Mesendoderm (in vitro differentiated cells): Measurements from ENCODE around the gene SFXN2.
A peak's percentile ranks its signal among the peaks of the same experiment; 100 is the strongest.

Source experiments
- DNase-seq: peaks from one replicate; pipeline ENCODE4 v3.0.0; 2013
- H2AK5ac ChIP-seq: 2 replicates; pipeline ENCODE4 v1.6.1; 2013; ENCODE audit warnings: low read length, inconsistent platforms
- H2BK120ac ChIP-seq: 2 replicates; pipeline ENCODE4 v1.6.1; 2013; ENCODE audit warnings: low read depth, mild to moderate bottlenecking, low read length, moderate library complexity, mixed read lengths
- H2BK15ac ChIP-seq: replicated peaks from 2 replicates; pipeline ENCODE4 v1.6.1; 2013; ENCODE audit warnings: low read depth, mild to moderate bottlenecking, moderate library complexity
- H2BK5ac ChIP-seq: 2 replicates; pipeline ENCODE4 v1.6.1; 2013; ENCODE audit warnings: low read length, inconsistent platforms
- H3K18ac ChIP-seq: 2 replicates; pipeline ENCODE4 v1.6.1; 2013; ENCODE audit warnings: mild to moderate bottlenecking, low read length, mixed read lengths
- H3K23ac ChIP-seq: one replicate; pipeline ENCODE4 v1.6.1; 2013; ENCODE audit warnings: low read length
- H3K27ac ChIP-seq: 2 replicates; pipeline ENCODE4 v1.5.1; 2013; ENCODE audit warnings: low read depth, mild to moderate bottlenecking, inconsistent platforms, low read length, moderate library complexity
- H3K27me3 ChIP-seq: 2 replicates; pipeline ENCODE4 v1.6.1; 2013; ENCODE audit warnings: low read length, control low read depth, mild to moderate bottlenecking, inconsistent platforms; ENCODE audit not compliant: insufficient read depth, poor library complexity
- H3K36me3 ChIP-seq: 2 replicates; pipeline ENCODE4 v1.6.1; 2013; ENCODE audit warnings: low read length, inconsistent platforms; ENCODE audit not compliant: control insufficient read depth, insufficient read depth
- H3K4ac ChIP-seq: one replicate; pipeline ENCODE4 v1.6.1; 2013; ENCODE audit warnings: low read depth, mild to moderate bottlenecking, low read length, moderate library complexity
- H3K4me1 ChIP-seq: 2 replicates; pipeline ENCODE4 v1.6.1; 2013; ENCODE audit warnings: low read depth, low read length, inconsistent platforms; ENCODE audit not compliant: control insufficient read depth
- H3K4me2 ChIP-seq: 2 replicates; pipeline ENCODE4 v1.6.1; 2013; ENCODE audit warnings: low read length
- H3K4me3 ChIP-seq: 2 replicates; pipeline ENCODE4 v1.5.1; 2013; ENCODE audit warnings: mild to moderate bottlenecking, low read length
- H3K56ac ChIP-seq: one replicate; pipeline ENCODE4 v1.6.1; 2013; ENCODE audit warnings: low read length
- H3K79me1 ChIP-seq: 2 replicates; pipeline ENCODE4 v1.6.1; 2013; ENCODE audit warnings: low read length, inconsistent platforms
- H3K79me2 ChIP-seq: 2 replicates; pipeline ENCODE4 v1.6.1; 2013; ENCODE audit warnings: mild to moderate bottlenecking, low read length; ENCODE audit not compliant: control insufficient read depth, insufficient read depth
- H3K9ac ChIP-seq: 2 replicates; pipeline ENCODE4 v1.6.1; 2013; ENCODE audit warnings: low read length, inconsistent platforms
- H4K5ac ChIP-seq: one replicate; pipeline ENCODE4 v1.6.1; 2013; ENCODE audit warnings: low read length
- H4K8ac ChIP-seq: one replicate; pipeline ENCODE4 v1.6.1; 2013; ENCODE audit warnings: low read depth, mild to moderate bottlenecking, control low read depth, low read length, moderate library complexity
- WGBS: extraction: QIAGEN DNeasy Blood & Tissue Kit; methylation state at CpG from one replicate; pipeline ENCODE4 v1.1.7; 2013; ENCODE audit warnings: low lambda C conversion rate, missing lambda C conversion rate; ENCODE audit not compliant: insufficient coverage; ENCODE audit errors: extremely low coverage; 5-methylcytosine and 5-hydroxymethylcytosine counted together

SFXN2 gene

DNA sequence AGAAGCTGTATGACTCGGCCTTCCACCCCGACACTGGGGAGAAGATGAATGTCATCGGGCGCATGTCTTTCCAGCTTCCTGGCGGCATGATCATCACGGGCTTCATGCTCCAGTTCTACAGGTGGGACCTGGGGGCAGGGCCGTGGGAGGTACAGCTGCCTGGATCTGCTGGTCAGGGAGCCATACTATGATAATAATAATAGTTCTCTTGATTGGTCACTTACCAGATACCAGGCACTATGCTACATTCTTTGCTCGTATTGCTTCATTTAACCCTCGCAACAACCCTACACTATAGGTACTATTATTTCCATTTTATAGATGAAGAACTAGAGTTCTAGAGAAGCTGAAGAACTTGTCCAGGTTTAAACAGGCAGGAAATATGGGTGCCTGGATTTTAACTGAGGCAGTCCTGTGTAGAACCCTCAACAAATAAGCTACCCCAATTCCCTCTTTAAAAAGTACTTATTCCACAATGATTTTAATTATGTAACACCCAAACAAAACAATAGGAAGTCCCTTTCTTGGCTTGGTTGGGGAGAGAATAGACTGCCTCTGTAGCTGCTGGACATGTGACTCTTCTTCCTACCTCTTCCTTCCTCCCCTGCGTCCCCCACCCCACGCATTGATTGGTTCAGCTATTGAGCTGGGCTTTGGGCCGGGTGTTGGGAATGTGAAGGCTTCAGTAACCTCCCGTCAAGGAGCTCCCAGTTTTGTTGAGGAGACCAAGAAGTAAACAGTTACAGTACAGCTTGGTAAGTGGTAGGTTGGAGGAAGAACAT, 12.8 kb downstream of the SFXN2 start:
- no peak overlapping the region for H2AK5ac ChIP-seq
- no peak overlapping the region for H4K5ac ChIP-seq
- peaks cover 4% of the 10 kb centered on the region for H3K36me3 ChIP-seq
- no peak overlapping the region for H3K27ac ChIP-seq
- H3K4me3 ChIP-seq: no peak overlapping the region
- no peaks in the 10 kb centered on the region for H3K4me1 ChIP-seq
- no peak overlapping the region for H3K4ac ChIP-seq
- H3K79me2 ChIP-seq: no peaks in the 10 kb centered on the region
- no peak overlapping the region for H3K23ac ChIP-seq
- H2BK5ac ChIP-seq: no peak overlapping the region
- H3K9ac ChIP-seq: no peak overlapping the region
- no peak overlapping the region for H3K4me2 ChIP-seq
- no peak overlapping the region for H3K56ac ChIP-seq
- DNase-seq: no peak
- H2BK120ac ChIP-seq: no peak overlapping the region
- H3K18ac ChIP-seq: no peak overlapping the region
- no peak overlapping the region for H4K8ac ChIP-seq
- no peaks in the 10 kb centered on the region for H3K27me3 ChIP-seq
- H3K79me1 ChIP-seq: peaks cover 2% of the 10 kb centered on the region
- no peak overlapping the region for H2BK15ac ChIP-seq
- no CpG with 5 or more reads among the region's 13 CpGs for WGBS

DNA sequence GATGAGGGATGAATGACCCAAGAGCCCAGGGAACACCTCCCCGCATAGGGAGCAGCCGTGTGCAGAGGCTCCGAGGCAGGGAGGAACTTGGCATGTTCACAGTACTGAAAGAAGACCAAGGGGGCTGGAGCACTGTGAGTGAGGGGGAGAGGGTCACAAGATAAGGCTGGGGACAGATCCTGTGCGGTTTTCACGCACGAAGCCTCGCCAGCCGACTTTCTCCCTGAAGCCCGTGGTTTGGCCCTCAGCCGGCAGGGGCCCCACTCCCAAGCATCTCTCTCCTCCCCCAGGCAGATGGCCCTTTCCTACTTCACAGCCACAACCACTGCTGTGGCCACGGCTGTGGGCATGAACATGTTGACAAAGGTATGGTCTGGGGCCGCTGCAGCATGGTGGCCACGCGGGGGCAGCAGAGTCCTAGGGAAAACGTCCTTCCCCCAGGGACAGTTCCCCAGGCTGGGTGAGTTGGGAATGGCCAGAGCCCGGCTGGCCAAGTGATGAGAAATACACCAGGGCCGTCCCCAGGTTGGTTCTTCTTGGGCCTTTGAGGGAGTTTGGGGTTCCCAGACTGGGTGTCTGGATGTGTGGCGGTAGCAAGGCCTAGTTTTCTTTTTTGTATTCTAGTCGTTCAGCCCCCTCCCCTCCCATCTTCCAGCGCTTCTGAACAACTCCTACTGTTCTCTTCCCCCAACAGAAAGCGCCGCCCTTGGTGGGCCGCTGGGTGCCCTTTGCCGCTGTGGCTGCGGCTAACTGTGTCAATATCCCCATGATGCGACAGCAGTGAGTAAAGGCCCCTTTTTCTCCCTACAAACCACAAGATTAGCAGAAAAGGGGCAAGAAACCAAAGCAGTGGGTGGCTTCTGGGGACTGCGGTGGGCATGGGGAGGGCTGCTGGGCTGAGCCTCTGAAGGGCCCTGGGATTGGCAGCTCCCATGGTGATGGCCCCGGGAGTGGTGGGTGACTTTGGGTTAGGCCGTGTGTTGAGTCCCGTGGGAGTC, 14.9 kb downstream of the SFXN2 start:
- H3K36me3 ChIP-seq: peaks cover 2% of the 10 kb centered on the region
- H3K79me2 ChIP-seq: no peaks in the 10 kb centered on the region
- H2BK15ac ChIP-seq: no peak overlapping the region
- no peak overlapping the region for H2BK120ac ChIP-seq
- no peaks in the 10 kb centered on the region for H3K79me1 ChIP-seq
- H4K5ac ChIP-seq: no peak overlapping the region
- H4K8ac ChIP-seq: no peak overlapping the region
- DNase-seq: peak; percentile 86
- H3K4me2 ChIP-seq: no peak overlapping the region
- H2AK5ac ChIP-seq: no peak overlapping the region
- no peak overlapping the region for H3K56ac ChIP-seq
- no peak overlapping the region for H3K27ac ChIP-seq
- no peak overlapping the region for H3K4ac ChIP-seq
- WGBS: no CpG with 5 or more reads among the region's 30 CpGs
- no peaks in the 10 kb centered on the region for H3K4me1 ChIP-seq
- no peak overlapping the region for H3K4me3 ChIP-seq
- no peak overlapping the region for H3K18ac ChIP-seq
- no peak overlapping the region for H2BK5ac ChIP-seq
- no peak overlapping the region for H3K23ac ChIP-seq
- H3K9ac ChIP-seq: no peak overlapping the region
- H3K27me3 ChIP-seq: no peaks in the 10 kb centered on the region

DNA sequence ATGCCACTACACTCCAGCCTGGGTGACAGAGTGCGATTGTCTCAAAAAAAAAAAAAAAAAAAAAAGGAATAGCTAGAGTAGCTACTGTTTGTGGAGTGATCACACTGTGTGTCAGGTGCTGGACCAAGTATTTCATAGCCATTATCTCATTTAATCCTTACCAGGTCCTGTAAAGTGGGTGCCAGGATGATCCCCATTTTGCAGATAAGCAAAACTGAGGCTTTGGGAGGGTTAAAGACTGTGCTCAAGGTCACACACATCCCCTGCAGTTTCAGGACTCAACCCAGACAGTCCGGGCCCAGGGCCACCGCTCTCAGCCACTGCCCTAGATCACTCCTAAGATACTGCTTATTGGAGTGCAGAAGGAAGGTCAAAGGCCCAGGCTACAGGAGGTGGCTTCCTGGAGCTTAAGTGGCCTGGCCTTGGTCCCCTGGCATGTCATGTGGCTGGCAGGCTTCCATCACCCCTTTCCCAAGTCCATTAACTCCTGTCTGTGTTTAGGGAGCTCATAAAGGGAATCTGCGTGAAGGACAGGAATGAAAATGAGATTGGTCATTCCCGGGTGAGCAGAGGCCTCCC, 16.9 kb downstream of the SFXN2 start:
- no peak overlapping the region for H3K4me3 ChIP-seq
- H3K4me1 ChIP-seq: peaks cover 2% of the 10 kb centered on the region
- H2BK5ac ChIP-seq: no peak overlapping the region
- H2BK15ac ChIP-seq: no peak overlapping the region
- no peak overlapping the region for H3K4ac ChIP-seq
- no peaks in the 10 kb centered on the region for H3K27me3 ChIP-seq
- no peaks in the 10 kb centered on the region for H3K79me2 ChIP-seq
- H4K5ac ChIP-seq: no peak overlapping the region
- H3K23ac ChIP-seq: no peak overlapping the region
- peaks cover 2% of the 10 kb centered on the region for H3K36me3 ChIP-seq
- no peak overlapping the region for H3K27ac ChIP-seq
- no CpG with 5 or more reads among the region's 5 CpGs for WGBS
- H3K9ac ChIP-seq: no peak overlapping the region
- no peak overlapping the region for H3K4me2 ChIP-seq
- H3K79me1 ChIP-seq: no peaks in the 10 kb centered on the region
- no peak overlapping the region for H3K56ac ChIP-seq
- H4K8ac ChIP-seq: no peak overlapping the region
- no peak overlapping the region for H3K18ac ChIP-seq
- no peak overlapping the region for H2BK120ac ChIP-seq
- DNase-seq: no peak
- H2AK5ac ChIP-seq: no peak overlapping the region

DNA sequence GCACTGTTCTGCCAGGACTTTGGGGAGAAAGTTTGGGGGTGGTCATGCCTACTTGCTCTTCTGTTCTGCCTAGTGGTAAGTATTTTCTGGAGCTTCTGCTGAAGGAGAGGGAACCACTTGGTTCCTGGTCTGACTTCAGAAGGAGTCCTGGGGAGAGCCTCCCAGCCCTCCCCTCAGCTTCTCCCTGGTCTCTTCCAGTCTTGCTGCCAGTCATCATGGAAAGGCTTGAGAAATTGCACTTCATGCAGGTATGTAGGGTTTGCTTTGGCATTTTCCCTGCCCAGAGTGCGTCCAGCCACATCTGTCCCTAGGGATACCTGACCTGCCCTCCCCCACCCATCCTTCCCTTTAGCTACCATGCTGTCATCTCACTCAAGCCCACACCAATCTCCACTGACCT, 18.2 kb downstream of the SFXN2 start:
- Histone ChIP-seq H3K9ac (no peak overlapping the region), H3K4me3 (no peak overlapping the region), H3K27me3 (no peaks in the 10 kb centered on the region), H2BK5ac (no peak overlapping the region), H3K56ac (no peak overlapping the region), H3K4ac (no peak overlapping the region), H3K36me3 (peaks cover 2% of the 10 kb centered on the region), H2AK5ac (no peak overlapping the region), H2BK15ac (no peak overlapping the region), H2BK120ac (no peak overlapping the region), H4K5ac (no peak overlapping the region), H3K18ac (no peak overlapping the region), H3K4me2 (no peak overlapping the region), H3K79me1 (no peaks in the 10 kb centered on the region), H4K8ac (no peak overlapping the region), H3K23ac (no peak overlapping the region), H3K79me2 (no peaks in the 10 kb centered on the region), H3K27ac (no peak overlapping the region), H3K4me1 (peaks cover 2% of the 10 kb centered on the region)
- no CpG with 5 or more reads among the region's 1 CpG for WGBS
- no peak for DNase-seq

DNA sequence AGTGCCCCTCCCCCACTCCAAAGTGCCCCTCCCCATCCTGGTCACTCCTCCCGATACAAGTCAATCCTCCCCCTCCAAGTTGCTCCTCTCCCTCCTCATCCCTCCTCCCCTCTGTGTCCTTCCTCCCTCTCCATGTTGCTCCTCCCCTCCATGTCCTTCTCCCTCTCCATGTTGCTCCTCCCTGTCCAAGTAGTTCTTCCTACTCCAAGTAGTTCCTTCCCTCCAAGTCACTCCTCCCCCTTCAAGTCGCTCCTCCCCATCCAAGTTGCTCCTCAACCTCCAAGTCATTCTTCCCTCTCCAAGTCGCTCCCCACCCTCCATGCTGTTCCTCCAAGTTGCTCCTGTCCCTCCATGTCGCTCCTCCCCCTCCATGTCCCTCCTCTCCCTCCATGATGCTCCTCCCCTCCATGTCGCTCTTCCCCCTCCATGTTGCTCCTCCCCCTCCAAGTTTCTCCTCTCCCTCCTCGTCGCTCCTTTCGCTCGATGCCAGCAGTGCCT, 20.7 kb downstream of the SFXN2 start:
- no peaks in the 10 kb centered on the region for H3K79me2 ChIP-seq
- DNase-seq: peak; percentile 79

More for the DNA sequence above, 20.7 kb downstream of the SFXN2 start:
- Histone ChIP-seq H2BK120ac (no peak overlapping the region), H3K36me3 (peaks cover 2% of the 10 kb centered on the region), H3K4me3 (no peak overlapping the region), H2AK5ac (no peak overlapping the region), H4K5ac (no peak overlapping the region), H3K27ac (no peak overlapping the region), H3K56ac (no peak overlapping the region), H4K8ac (no peak overlapping the region), H3K9ac (no peak overlapping the region), H3K18ac (no peak overlapping the region), H3K4me1 (peaks cover 2% of the 10 kb centered on the region), H2BK5ac (no peak overlapping the region), H3K27me3 (no peaks in the 10 kb centered on the region), H2BK15ac (no peak overlapping the region), H3K4me2 (no peak overlapping the region), H3K23ac (no peak overlapping the region), H3K4ac (no peak overlapping the region), H3K79me1 (no peaks in the 10 kb centered on the region)
- no CpG with 5 or more reads among the region's 9 CpGs for WGBS
